Measurements from ENCODE around the gene EBF3.

The EBF3 gene

DNA sequence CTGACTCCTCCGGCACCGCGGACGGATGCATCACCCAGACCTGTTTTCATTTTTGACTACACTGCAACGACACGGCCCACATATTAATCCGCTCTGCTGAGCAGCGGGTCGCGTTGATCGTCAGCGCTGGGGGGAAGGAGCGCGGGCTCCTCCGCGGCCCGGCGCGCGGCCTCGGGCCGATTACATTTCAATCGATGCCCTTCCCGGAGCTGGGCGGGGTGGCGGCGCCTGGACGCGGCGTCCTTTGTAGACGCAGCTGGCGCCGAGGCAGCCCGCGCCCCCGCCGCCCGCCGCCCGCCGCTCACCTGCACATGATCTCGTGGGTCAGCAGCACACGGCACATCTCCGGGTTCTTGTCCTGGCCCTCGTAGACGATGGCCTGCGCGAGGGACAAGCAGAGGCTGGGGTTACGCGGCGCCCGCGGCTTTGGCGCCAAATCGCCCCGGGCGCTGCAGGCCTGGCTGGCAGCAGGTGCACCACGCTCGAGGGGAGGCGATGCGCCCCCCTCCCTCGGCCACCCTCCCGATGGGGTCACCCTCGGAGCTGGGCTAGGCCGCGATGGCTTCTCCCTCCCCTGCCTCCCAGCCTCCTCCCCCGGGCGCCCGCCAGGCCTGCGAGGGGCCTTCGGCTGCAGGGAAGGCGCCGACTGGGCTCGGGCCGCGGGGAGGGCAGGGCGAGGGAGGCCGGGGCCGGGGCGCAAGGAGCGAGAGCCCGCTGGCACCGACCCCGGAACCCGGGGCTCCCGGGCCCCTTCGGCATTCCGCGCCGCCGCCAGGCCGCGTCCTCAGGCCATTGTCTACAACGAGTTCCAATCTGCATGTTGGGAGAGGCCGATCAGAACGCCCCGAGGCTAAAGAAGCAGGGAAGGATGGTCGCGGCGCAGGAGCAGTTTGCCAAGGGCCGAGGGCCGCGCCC lies 5.2 kb downstream of the EBF3 start:
- DNase-seq (ENCODE audit: low read depth) = no peak

DNA sequence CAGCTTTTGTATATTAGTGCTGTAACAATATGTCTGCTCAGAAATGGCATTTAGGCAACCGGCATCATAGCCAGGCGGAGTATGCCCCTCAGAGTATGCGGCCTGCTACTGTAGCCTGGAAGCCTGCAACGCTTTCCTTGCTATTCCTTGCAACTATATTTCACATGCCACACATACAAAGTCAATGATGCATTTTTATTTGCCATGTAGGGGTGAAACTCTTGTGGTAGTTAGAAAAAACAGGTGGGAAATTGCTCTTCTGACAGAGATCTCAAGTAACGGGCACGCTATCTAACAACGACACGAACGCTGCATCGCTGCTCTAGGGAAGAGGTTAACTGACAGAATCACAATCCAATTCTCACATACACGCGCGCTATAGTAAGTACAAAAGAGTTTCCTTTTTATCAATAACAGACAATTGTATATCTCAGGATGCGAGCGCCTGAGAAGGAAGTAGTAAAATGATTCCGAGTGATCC lies 5.9 kb downstream of the EBF3 start:
- no peak for DNase-seq (ENCODE audit: low read depth)

DNA sequence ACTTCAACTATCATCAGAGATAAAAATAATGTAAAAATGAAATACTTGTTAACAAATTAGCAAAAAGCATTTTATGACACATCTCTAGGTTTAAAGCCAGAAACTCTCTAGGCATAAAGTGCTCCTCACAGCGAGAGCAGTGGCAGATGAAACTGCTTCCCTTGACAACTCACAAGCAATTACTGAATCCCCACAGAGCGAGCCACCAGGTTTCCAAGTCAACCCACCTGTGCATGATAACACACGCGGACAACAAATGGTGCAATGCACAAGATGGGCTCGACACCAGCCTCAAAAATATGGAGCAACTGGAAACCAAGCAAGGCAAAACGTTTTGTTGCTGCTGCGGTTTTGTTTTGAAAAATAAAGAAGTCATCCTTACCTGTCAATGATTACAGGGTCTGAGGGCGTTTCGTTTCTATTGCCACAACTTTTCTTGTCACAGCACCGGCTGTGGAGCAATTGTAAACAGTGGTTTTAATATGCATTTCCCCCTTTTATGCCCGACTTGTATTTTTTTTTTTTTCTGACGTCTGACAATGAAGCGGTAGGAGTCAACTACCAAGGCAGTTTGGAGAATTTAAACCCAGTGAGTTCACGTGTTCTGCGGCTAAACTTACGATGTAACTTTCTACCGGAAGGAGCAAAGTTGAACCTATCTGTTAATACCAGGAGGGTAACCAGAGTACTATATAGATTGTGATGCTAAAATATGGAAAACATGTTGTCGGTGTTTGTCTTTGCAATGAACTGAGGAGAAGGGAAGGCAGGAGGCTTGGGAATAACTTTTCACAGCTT lies 7.0 kb downstream of the EBF3 start:
- no peak for DNase-seq (ENCODE audit: low read depth)

DNA sequence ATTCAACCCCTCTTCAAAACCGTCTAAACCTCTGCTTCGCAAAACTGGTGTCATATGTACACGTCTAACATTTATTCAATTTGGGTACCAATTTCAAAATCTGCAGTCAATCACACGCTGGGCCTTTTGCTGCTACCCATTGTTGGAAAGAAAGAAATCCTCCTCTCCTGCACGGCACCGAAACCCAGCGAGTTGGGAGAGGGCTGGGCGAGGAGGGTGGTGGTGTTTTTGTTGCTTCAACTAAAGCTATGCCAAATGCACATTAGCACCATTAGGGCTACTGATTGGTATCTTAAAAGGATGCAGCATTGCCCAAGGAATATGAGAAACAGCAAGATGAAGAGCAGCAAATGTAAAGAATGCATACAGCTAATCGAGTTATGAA lies 7.8 kb downstream of the EBF3 start:
- DNase-seq (ENCODE audit: low read depth) = no peak

DNA sequence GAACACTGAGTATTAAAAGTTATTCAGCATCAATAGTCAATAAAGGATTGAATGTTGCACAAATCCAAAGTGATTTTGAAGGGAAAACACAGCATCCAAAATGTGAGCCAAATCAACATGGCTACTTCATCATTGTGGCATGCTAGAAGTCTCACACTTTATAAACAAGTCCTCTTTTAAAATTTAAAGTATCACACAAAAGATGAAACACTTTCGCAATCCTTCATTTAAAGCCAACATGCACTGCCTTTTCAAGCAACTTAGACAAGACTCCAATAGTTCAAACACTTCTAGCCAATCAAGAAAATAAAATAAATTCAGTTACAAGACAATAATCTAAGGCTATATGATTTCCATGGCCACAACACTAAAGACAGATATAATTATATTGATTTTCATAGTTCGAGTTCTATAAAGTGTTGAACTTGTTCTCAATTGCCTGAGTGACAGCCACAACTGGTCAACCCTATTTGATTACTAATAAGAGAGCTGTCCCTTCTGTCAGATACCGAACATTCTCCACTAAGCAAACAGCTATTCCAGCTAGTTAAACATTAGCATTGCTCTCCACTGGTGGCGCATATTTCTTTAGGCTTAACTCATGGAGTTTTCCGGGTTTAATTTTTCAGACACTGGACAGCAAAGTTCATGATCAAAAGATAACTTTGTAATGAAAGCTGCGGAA lies 8.3 kb downstream of the EBF3 start:
- no peak for DNase-seq (ENCODE audit: low read depth)

DNA sequence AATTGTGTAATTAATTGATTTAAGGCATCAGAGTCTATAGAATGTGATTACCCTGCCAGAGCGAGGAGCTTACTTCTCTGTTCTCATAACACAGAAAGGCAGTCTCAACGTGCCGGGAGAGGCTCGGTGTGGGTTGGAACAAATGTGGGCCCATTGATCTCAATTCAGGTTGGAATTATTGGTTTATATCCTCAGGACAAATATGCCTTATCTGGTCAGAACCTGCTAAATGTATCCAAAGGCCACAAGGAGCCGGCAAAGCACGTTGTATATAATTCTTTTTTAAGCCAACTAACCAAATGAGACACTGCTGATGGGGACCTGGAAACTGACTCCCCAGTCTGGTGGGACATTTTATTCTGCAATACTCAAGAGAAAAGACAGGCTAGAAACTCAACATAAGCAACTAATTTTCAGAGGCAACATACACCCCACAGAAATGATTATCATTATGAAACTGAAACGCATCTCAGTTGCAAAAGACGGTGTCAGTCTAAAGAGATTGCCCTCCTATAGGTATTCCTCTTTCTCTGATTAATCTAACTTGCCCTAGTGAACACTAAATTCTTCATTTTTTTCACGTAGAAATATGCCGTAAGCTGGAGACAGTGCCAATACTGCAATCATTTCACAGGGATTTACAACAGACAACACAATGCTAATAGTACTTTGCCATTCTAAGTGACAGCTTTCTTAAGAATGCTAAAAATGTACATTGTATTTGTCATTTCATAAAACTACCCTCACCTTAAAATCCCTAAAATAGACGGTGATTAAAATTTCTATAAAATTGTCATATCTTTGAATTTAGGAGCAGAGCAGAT lies 9.4 kb downstream of the EBF3 start:
- DNase-seq (ENCODE audit: low read depth) = no peak

DNA sequence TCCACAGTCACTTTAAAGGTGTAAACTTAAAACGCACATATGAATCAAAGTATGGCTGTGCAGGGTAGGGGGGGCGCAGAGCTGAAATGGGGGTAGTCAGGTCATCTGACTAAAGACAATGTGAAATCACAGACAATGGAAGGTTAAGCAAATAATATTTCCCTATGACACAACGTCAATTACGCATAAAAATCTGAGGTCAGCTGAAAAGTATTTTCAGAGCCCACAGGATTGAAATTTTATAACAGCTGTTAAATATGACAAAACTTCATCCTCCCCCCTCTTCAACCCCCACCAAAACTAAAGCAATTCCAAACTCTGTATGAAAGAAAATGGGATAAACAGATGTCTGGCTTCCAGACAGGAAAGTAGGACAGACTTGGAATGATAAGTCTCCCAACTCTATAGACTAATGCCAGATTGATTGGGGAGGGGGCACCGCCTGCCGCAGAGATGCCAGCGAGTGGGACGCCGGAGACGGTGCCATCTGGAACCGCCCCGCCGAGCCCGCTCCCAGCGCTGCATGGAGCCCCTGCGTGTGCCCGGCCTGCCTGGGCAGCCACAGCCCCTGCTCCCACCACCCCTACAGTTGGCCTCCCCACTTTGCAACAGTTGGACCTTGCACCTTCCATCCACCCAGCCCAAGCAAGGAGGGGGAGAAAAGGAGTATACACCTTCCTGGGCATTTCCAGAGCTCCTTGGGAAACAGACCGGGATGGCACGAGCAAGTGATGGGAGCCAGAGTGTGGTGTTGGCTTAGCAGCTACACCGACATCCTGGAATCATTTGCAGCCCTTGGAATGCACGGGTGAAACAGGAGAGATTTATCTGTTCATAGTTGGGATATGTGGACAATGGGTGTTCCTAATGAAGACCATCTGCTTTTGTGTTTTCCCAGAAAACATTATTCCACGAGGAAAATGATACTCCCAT lies 10.7 kb downstream of the EBF3 start:
- DNase-seq (ENCODE audit: low read depth) = no peak

DNA sequence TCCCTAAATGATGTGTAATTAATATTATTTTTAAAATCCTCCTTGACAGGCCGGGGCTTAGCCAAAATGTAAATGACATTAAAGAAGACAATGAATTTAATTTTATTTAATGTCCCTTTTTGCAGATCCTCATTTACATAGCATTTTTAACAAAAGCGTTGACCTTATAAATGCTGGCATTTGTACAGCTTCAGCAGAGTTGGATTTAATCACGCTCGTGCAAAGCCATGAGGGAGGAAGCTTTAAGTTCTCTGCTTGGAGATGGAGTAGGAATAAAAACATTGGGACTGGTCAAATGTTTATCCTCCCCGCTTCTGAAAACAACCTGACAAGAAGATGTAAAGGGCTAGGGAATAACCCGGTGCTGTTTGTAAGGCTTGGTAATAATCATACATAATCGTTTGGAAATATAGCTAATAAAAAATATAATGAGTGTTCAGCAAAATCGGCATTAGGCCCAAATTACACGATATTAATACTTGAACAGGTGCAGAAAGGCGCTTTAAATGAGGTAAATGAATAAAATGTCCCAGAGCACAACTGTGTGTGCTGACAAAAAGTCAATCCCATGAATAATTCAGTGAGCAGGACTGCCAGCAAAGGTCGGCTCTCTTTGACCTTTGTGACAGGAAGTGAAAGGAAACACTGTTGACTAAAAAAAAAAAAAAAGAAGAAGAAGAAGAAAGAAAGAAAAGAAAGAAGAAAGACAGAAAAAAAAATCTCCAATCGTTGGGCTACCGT lies 11.5 kb downstream of the EBF3 start:
- DNase-seq (ENCODE audit: low read depth) = no peak

DNA sequence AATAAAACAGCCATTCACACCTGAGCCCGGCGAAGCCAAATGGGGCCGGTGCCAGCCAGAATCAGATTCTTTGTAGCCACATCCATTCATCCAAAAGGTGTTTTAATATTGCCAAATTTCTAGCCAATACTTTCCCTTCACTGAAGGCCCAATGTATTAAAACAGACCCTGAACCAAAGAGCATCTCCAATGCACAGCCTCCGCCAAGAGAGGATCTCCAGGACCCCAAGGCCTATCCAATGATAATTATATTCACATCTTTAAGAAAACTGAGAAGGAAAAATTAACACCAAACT lies 12.2 kb downstream of the EBF3 start:
- no peak for DNase-seq (ENCODE audit: low read depth)

DNA sequence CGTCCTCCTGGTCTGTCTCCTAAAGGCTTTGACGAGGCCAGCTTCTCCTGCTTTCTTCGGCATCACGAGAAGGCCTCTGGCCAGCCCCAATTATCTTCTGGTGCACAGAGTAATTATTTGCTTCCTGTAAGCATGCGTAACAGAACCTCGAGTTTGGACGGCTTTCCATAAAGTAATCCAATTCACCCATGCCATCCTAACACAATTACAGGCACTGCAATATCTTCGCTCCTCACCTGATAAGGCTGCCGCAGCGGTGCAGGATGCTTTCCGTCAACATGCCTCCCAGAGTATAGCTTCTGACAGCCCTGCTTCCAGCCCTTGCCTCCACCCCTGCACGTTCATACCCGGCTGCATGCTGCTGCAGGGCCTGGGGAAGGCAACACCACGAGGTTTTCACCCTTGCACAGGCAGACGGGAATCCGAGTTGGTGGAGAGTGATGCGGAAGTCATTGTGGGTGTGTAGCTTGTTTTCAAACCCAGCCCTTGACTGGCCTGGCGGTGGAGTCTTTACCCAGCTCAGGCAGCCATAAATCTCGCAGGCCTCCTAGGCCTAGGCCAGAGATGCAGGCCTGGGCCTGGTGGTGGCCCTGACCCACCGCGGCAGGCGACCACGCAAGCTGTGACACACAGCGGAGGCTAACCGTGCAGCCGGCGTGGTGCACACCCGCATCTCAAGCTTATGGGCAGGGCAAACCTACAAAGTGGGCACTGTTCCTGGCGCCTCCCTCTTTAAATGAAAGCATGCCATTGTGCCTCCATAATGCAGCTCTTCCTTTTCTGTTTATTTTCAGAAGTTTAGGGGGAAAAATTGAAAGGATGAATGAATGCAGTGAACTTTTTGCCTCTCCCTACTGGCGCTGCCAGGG lies 12.7 kb downstream of the EBF3 start:
- no peak for DNase-seq (ENCODE audit: low read depth)

DNA sequence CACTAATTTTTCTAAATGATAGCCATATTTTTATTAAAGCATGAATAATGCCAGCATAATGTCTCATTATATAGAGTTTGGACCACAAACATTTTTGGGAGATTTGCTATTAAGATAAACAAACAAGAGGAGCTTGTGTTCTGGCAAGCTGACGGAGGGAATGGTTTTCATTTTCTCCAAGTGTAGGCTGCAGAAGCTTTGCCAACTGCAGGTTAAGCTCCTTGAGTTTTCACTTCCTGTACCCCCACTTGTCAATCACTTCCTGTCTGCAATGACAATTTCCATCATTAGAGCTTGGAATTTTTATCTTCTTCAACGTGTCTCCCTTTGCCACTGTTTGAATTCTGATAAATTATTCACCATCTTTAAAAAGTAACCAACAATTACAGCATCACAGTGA lies 13.4 kb downstream of the EBF3 start:
- no peak for DNase-seq (ENCODE audit: low read depth)

DNA sequence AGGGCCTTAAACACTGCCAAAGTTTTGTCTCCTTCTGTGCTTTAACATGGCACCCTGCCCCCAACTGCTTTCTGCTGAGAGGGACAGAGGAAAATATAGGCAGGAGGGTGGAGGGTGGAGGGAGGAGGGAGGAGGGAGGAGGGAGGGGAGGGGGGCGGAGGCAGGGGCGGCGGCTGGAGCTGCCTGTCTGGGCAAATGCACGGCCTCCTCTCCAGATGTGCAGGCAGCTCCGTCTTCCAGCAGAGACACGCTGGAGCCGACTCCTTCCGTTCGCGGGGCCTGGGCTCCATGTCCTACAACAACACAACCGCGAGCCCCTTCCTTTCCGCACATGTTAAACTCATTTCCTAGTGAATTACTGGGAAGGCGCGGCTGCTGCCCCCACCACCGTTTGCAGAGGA lies 14.2 kb downstream of the EBF3 start:
- DNase-seq (ENCODE audit: low read depth) = no peak

DNA sequence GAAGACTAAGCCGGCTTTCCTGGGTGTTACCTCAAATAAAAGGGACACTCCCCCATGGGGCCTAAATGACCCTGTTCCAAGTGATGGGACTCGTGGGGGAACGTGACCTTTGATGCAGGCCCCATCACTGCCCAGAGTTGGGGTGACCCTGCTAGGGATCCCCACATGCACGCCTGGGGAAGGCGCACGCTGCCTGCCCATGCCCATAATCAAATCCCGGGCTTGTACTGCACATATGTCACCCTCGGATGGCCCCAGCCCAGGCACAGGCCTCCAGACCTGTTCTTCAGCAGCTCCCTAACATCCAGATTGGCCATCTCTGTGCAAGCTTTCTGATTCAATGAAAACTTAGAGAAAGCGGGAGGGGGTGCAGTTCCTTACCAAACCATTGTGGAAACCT lies 14.7 kb downstream of the EBF3 start:
- DNase-seq (ENCODE audit: low read depth) = no peak

DNA sequence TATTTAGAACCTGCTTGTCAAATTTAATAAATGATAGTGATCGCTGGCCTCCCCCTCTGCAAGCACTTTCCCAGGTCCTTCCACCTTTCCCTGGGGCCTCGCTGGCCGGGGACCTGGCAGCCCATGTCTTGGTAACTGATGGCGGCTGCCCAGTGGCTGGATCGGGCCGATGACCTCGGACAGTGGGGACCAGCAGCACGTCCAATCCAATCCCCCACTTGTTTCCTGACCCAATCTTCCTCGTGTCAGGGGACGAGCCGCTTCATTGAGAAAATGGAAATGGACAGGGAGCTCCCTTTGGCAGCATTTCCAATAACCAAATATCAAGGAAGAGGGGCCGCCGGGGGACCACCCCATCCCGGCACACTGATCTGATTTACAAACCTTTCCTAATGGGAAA lies 17.2 kb downstream of the EBF3 start:
- DNase-seq (ENCODE audit: low read depth) = no peak

DNA sequence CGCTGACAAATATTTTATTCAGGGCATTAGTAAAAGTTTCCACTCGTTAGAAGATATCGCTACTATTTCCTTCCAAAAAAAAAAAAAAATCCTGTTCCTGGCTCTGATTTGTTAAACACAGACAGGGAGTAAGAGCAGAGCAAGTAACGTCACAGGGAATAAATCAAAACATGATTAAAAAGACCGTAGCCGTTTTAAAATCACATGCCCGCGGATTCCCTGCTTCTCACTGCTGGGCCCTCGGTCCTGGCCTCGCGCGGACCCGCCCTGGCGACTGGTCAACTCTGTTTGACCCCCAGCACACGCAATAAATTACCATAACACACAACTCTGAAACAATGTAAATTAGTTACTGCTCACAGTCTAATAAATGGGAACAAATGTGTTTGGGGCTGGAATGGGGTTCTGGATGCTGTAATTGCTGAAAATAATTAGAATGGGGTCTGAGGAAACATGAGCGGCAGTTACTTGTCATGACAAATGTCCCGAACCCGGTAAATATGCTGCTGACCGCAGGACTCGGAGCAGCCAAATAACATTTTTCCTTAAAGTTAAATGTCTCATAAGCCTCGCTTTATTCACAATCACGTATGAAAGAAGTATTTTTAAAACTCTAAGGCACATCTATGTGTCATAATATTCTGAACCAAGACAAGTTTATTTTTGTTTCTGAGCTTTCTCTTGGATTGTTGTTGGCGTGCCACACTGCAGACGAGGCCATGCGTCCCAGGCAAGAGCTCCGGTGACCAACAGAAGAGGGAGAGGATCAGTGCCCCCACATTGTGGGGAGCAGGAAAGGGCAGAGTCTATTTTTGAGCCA lies 17.9 kb downstream of the EBF3 start:
- no peak for DNase-seq (ENCODE audit: low read depth)

DNA sequence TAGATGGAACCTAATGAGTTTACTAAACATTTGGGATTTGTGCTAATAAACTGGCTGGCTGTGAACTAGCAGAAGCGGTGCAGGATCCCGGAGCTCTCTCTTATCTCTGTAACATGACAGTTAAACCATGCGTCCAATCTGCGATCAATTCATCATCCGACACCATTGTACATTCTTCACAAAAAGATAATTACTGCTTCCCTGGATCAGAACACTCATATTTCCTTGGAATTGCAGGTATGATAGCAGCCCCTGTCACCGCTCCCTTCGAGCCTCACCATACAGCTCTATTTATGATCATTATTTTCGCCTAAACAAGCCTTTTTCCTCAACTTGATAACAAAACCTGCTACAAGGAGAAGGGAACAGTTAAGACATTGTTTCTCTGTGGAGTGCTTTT lies 18.5 kb downstream of the EBF3 start:
- no peak for DNase-seq (ENCODE audit: low read depth)

DNA sequence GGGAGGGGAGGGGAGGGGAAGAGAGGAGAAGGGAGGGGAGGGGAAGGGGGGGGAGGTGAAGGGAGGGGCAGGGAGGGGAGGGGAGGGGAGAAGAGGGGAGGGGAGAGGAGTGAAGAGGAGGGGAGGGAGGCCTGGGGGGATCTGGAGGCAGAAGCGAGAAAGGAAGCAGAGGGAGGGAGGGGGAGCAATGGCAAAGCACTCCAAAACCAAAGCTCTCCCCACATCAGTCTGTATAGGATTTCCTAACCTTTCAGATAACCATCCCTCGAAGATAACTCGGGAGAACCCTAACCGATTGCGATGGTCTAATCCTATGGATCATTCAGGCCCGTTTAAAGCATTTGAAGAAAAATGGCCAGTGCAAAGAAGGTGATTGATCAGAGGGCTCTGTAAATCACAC lies 19.0 kb downstream of the EBF3 start:
- DNase-seq (ENCODE audit: low read depth) = no peak

DNA sequence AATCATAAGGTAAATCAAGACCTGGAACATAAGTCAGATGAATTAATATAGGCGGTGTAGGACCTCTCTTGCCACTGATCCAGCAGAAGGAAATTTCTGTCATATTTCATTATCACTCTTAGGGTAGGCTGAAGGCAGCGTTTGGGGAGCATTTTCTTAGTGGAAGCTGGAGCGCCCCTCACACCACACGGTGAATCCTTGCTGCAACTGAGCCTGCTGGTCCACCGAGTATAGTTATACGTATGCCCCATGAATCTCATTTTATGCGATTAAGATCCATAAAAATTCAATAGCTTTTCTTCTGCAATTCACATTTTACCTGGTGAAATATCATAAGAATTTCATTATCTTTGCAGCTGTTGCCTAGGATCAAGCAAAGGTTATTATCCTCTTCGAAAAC lies 19.6 kb downstream of the EBF3 start:
- DNase-seq (ENCODE audit: low read depth) = no peak
